ENCODE data around the gene PDS5B.

- no peak for TF ChIP-seq CTCF (conservative IDR thresholded peaks at IDR 0.05)
- TF ChIP-seq ZFX (IDR thresholded peaks at IDR 0.05): no peak
Observed at GRCh38 chr13:32687275-32687674, 101.0 kb downstream of the PDS5B start.
